Body of pancreas (tissue), 4 donors: ENCODE results near the gene PTPRN2.

Source experiments
- POLR2A ChIP-seq, 3 donors: fragments of 450-650 bp; IDR thresholded peaks; one replicate each; pipeline ENCODE4 v1.6.1; 2016; ENCODE audit warnings: antibody characterized with exemption in 3 of 3, mild to moderate bottlenecking in 2 of 3
- TF ChIP-seq, protein P1 (sequence below), 7 experiments: fragments of 450-650 bp in 4 of 7; fragments of 200-600 bp in 3 of 7; sonication (generic) in 3 of 7; IDR thresholded peaks; one replicate each; pipeline ENCODE4 v1.5.1; 2016 to 2019; ENCODE audit warnings: antibody characterized with exemption in 7 of 7

DNA sequence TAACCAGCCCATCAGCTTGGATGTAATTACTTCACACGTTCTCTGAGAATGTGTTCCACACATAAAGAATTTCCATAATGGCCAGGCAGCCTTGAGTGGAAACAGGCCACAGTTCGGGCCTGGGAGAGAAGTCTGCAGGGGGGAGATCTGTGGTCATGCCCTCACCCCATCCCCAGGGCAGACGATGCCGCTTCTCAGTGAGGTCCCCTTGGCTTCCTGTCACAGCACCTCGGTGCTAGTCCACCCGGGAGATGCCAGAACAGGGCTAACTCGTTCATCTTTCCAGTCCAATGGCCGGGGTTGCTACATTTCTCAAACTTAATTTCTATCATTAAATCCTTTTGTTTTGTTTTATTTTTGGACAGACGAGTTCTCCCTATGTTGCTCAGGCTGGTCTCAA, 624.1 kb downstream of the PTPRN2 start:
- TF ChIP-seq, protein P1, sequence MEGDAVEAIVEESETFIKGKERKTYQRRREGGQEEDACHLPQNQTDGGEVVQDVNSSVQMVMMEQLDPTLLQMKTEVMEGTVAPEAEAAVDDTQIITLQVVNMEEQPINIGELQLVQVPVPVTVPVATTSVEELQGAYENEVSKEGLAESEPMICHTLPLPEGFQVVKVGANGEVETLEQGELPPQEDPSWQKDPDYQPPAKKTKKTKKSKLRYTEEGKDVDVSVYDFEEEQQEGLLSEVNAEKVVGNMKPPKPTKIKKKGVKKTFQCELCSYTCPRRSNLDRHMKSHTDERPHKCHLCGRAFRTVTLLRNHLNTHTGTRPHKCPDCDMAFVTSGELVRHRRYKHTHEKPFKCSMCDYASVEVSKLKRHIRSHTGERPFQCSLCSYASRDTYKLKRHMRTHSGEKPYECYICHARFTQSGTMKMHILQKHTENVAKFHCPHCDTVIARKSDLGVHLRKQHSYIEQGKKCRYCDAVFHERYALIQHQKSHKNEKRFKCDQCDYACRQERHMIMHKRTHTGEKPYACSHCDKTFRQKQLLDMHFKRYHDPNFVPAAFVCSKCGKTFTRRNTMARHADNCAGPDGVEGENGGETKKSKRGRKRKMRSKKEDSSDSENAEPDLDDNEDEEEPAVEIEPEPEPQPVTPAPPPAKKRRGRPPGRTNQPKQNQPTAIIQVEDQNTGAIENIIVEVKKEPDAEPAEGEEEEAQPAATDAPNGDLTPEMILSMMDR (IDR thresholded peaks at IDR 0.05): no peak
- no peak for TF ChIP-seq POLR2A (IDR thresholded peaks at IDR 0.05)
